Umbilical cord (tissue), 2 donors: ENCODE results near the gene TUSC2. TPM values are rescaled to one million over a fixed set of nuclear protein-coding genes. Genes with fewer than 3 reads are reported as not detected.

Experiments used
- DNase-seq: peaks from one replicate; pipeline ENCODE4 v3.0.0-alpha.2; 2015; ENCODE audit warnings: low spot score
- total RNA-seq: library from RNA; depleted of rRNA; stranded (reverse); fragments of >200 nt; gene quantifications from one replicate; pipeline ENCODE4 v1.2.3, GENCODE V29; 2014; ENCODE audit warnings: low replicate concordance; ENCODE audit not compliant: insufficient read depth

TUSC2 gene
- total RNA-seq, 1 donor from 2014 or later: 18.8 TPM

GRCh38 chr3:50336452-50337174 lies 8.6 kb upstream of the TUSC2 start:
- no peak for DNase-seq

GRCh38 chr3:50334339-50335075 lies 6.5 kb upstream of the TUSC2 start:
- DNase-seq: peak; percentile 63

- peak; percentile 50 for DNase-seq
Measured at GRCh38 chr3:50333744-50334328, 5.8 kb upstream of the TUSC2 start.

GRCh38 chr3:50331364-50331907 lies 3.4 kb upstream of the TUSC2 start:
- no peak for DNase-seq

- DNase-seq: no peak
Measured at GRCh38 chr3:50330330-50330729, 2.3 kb upstream of the TUSC2 start.

GRCh38 chr3:50327129-50327528 lies 894 bp downstream of the TUSC2 start:
- no peak for DNase-seq

GRCh38 chr3:50326182-50326541 lies 1.9 kb downstream of the TUSC2 start:
- DNase-seq: no peak

- DNase-seq: no peak
Measured at GRCh38 chr3:50325497-50326181, 2.4 kb downstream of the TUSC2 start.

GRCh38 chr3:50325113-50325480 lies 2.9 kb downstream of the TUSC2 start:
- no peak for DNase-seq

- DNase-seq: peak; percentile 65
Measured at GRCh38 chr3:50324351-50325112, 3.5 kb downstream of the TUSC2 start.

- DNase-seq: no peak
Measured at GRCh38 chr3:50323614-50324199, 4.3 kb downstream of the TUSC2 start.

GRCh38 chr3:50323092-50323600 lies 4.9 kb downstream of the TUSC2 start:
- DNase-seq: no peak

GRCh38 chr3:50322386-50323091 lies 5.5 kb downstream of the TUSC2 start, which contains the start of gene HYAL2:
HYAL2 (minus strand) TSS chr3:50322745; CDS start chr3:50320489, 2,256 bp downstream.
- DNase-seq: no peak

- DNase-seq: no peak
Measured at GRCh38 chr3:50322115-50322385, 6.0 kb downstream of the TUSC2 start.

- peak; percentile 95 for DNase-seq
Measured at GRCh38 chr3:50321336-50322114, 6.5 kb downstream of the TUSC2 start.

GRCh38 chr3:50320853-50321335 lies 7.1 kb downstream of the TUSC2 start:
- DNase-seq: peak; percentile 86

GRCh38 chr3:50319894-50320625 lies 8.0 kb downstream of the TUSC2 start:
- no peak for DNase-seq

- no peak for DNase-seq
Measured at GRCh38 chr3:50319181-50319893, 8.7 kb downstream of the TUSC2 start.
